Coronary artery (tissue), 2 donors: ENCODE measurements around the gene EAF1.

Experiments
- DNase-seq: peaks from one replicate; pipeline ENCODE4 v3.0.0-alpha.2; 2017; ENCODE audit warnings: low spot score
- H3K27ac ChIP-seq, 2 donors: fragments of 200-600 bp; sonication (generic); one replicate each; pipeline ENCODE4 v1.5.1; 2016 to 2019
- H3K4me3 ChIP-seq: fragments of 200-600 bp; sonication (generic); 2 replicates; pipeline ENCODE4 v1.5.1; 2016; ENCODE audit warnings: mild to moderate bottlenecking, moderate library complexity
- TF ChIP-seq, protein P1 (sequence below): fragments of 200-600 bp; sonication (generic); IDR thresholded peaks from one replicate; pipeline ENCODE4 v1.5.1; 2019; ENCODE audit warnings: antibody characterized with exemption

EAF1 gene

DNA sequence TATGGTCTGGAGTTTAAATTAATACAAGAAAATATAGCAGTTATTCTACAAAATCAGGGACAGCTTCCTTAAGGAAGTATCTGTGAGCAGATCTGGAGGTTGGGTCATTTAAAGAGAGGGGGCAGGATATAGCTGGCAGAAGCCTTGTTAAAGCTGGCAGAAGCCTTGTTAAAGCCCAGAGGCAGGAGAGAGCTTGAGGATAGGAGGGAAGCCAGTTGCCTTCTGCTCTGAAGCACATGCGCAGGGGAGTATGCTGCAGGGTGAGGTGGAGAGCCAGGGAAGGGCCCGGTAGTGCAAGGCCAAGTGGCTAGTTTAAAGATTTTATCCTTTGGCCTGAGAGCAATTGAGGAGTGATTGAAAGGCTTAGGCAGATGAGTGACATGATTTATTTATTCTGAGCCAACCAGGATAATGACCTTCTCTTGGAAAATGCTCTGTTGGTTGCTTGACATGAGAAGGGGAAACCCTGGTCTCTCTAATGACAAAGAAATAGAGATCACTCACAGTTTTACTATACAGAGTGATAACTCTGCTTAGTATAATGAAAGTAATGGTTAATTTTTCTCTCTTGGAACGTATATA lies 3.9 kb downstream of the EAF1 start:
- no peak overlapping the region for H3K4me3 ChIP-seq
- TF ChIP-seq, protein P1, sequence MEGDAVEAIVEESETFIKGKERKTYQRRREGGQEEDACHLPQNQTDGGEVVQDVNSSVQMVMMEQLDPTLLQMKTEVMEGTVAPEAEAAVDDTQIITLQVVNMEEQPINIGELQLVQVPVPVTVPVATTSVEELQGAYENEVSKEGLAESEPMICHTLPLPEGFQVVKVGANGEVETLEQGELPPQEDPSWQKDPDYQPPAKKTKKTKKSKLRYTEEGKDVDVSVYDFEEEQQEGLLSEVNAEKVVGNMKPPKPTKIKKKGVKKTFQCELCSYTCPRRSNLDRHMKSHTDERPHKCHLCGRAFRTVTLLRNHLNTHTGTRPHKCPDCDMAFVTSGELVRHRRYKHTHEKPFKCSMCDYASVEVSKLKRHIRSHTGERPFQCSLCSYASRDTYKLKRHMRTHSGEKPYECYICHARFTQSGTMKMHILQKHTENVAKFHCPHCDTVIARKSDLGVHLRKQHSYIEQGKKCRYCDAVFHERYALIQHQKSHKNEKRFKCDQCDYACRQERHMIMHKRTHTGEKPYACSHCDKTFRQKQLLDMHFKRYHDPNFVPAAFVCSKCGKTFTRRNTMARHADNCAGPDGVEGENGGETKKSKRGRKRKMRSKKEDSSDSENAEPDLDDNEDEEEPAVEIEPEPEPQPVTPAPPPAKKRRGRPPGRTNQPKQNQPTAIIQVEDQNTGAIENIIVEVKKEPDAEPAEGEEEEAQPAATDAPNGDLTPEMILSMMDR, result no peak
- no peak for DNase-seq
- no peak overlapping the region for H3K27ac ChIP-seq

DNA sequence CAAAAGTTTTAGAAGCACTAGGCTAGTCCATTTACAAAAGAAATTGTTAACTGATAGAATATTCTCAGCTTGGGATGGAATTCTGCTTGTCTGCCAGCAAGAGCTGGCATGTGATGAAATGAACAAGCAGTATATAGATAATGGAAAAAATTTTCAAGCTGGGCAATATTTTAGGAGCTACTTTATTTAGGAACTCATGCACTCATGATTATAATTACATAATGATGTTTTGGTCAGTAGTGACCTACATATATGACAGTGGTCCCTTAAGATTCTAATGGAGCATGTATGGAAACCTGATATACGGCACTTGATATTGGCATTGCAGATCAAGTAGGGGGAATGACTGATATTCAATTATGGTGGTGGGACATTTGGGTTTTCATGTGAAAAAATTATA lies 6.1 kb downstream of the EAF1 start:
- DNase-seq, result no peak

GRCh38 chr3:15434756-15435155 lies 7.4 kb downstream of the EAF1 start:
- Histone ChIP-seq H3K27ac (no peak overlapping the region), H3K4me3 (no peak overlapping the region)
- no peak for DNase-seq
- TF ChIP-seq, protein P1, result no peak

More for the DNA sequence above, 6.1 kb downstream of the EAF1 start:
- TF ChIP-seq, protein P1, result no peak
- Histone ChIP-seq H3K27ac (no peak overlapping the region), H3K4me3 (no peak overlapping the region)

- Histone ChIP-seq H3K27ac (no peak overlapping the region), H3K4me3 (no peak overlapping the region)
- TF ChIP-seq, protein P1, result no peak
- DNase-seq, result no peak
Observed at GRCh38 chr3:15436246-15436645, 8.8 kb downstream of the EAF1 start.

GRCh38 chr3:15438983-15439382 lies 11.6 kb downstream of the EAF1 start:
- Histone ChIP-seq H3K27ac (no peak overlapping the region), H3K4me3 (no peak overlapping the region)
- no peak for DNase-seq
- TF ChIP-seq, protein P1, result no peak

DNA sequence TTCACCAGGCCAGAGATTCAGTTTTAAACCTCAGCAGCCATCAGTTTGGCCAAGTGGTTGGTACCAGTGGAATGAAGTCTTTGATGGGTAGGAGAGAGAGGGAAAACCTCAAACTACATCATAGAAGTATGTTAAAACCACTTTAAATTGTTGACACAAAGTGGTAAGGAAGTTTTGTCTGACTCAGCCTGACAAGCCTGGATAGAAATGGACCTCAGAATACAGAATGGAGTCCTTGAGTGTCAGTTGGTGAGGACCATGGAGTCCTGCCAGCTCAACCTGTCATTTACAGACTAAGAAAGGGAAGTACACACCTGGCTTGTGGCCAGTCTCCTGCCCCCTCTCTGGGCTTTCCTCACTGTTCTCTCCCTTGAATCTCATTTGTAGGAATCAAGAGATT lies 12.1 kb downstream of the EAF1 start:
- TF ChIP-seq, protein P1, result no peak
- H3K4me3 ChIP-seq, result no peak overlapping the region
- H3K27ac ChIP-seq, result no peak overlapping the region
- no peak for DNase-seq

- TF ChIP-seq, protein P1, result no peak
- Histone ChIP-seq H3K27ac (no peak overlapping the region), H3K4me3 (no peak overlapping the region)
- no peak for DNase-seq
Observed at GRCh38 chr3:15440891-15441290, 13.5 kb downstream of the EAF1 start.
